ENCODE results near the gene BGLAP.

DNA sequence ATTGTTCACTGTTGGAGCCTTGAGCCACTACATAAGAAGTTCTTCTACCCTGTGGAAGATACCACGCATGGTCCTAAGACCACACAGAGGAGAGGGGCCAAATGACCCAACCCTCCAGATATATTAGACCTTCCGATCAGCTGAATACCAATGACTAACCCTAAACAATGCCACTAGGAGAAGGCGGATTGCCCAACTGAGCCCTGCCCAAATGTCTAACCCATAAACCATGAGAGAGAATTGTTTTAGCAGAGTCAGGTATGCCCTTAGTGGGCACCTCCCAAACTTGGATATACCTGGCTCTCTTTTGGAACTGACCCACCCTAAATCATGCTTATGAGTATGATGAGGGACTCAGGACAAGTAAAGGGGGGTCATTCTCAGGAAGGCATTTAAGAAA is 28.3 kb downstream of the BGLAP start:
- TF ChIP-seq, protein P1, sequence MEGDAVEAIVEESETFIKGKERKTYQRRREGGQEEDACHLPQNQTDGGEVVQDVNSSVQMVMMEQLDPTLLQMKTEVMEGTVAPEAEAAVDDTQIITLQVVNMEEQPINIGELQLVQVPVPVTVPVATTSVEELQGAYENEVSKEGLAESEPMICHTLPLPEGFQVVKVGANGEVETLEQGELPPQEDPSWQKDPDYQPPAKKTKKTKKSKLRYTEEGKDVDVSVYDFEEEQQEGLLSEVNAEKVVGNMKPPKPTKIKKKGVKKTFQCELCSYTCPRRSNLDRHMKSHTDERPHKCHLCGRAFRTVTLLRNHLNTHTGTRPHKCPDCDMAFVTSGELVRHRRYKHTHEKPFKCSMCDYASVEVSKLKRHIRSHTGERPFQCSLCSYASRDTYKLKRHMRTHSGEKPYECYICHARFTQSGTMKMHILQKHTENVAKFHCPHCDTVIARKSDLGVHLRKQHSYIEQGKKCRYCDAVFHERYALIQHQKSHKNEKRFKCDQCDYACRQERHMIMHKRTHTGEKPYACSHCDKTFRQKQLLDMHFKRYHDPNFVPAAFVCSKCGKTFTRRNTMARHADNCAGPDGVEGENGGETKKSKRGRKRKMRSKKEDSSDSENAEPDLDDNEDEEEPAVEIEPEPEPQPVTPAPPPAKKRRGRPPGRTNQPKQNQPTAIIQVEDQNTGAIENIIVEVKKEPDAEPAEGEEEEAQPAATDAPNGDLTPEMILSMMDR (conservative IDR thresholded peaks at IDR 0.05; ENCODE audit: low read length), result no peak
- TF ChIP-seq EZH2phosphoT487 (IDR thresholded peaks at IDR 0.05; ENCODE audit: borderline replicate concordance), result no peak

All from Loucy (cell line).